Hematopoietic multipotent progenitor cell treated with erythropoietin and hydrocortisone succinate and interleukin-3 and kit ligand, for 15 days (in vitro differentiated cells): ENCODE results near the gene SMIM10L1.

Experiments used
- DNase-seq: peaks from one replicate; pipeline ENCODE4 v3.0.0-alpha.2; 2015; ENCODE audit warnings: low spot score

SMIM10L1 gene

GRCh38 chr12:11186837-11187236, 15.8 kb downstream of the SMIM10L1 start, which contains the start of gene TAS2R42:
TAS2R42 (minus strand) TSS chr12:11186937; CDS start chr12:11186937, 0 bp downstream.
- DNase-seq = no peak

DNA sequence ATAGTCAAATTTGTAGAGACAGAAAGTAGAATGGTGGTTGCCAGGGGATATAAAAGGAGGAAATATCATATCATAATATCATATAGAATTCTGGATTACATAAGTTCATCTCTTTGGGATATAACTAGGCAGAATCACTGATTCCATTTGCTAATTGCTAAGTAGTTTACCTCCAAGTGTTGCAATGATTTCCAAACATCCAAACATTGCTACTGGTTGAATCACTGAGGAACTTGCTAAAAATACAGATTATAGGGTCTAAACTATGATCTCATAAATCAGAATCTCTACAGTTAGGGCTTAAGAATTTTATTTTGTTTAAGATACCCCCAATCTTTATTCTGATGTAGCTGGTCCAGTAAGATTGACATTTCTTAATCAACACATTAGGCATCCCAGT, 31.8 kb downstream of the SMIM10L1 start:
- DNase-seq = no peak

DNA sequence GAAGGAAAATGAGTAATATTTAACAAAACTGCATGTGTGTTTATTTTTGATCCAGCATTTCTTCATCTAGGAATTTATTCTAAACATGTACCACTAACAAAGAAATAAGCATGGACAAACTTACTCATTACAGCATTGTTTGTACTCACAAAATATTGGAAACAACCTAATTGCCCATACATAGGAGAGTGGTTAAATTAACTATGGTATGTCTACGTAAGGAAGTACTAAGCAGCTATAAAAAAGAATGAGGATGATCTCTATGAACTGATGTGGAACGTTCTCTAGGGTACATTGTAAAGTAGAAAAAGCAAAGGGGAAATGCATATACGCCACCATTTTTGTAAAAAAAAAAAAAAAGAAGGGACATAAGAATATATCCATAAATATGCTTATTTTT, 33.2 kb downstream of the SMIM10L1 start:
- DNase-seq = no peak

GRCh38 chr12:11209113-11209512, 38.1 kb downstream of the SMIM10L1 start:
- no peak for DNase-seq
